BLaER1 treated with 17β-estradiol and CSF1 and Interleukin-3, amounts not matched to agents 10 nM and 100 nM (cell line): ENCODE data around the gene BEST2.

Experiments used
- H3K27ac ChIP-seq, 11 experiments: shearing (Covaris generic); formaldehyde crosslinking; 2 replicates each; pipeline ENCODE4 v1.8.1; 2022
- H3K27me3 ChIP-seq, 11 experiments: shearing (Covaris generic); formaldehyde crosslinking; 2 replicates each; pipeline ENCODE4 v1.8.1; 2022
- H3K36me3 ChIP-seq, 11 experiments: shearing (Covaris generic); formaldehyde crosslinking; 2 replicates each; pipeline ENCODE4 v1.8.1; 2022
- H3K4me1 ChIP-seq, 10 experiments: shearing (Covaris generic); formaldehyde crosslinking; 2 replicates each; pipeline ENCODE4 v1.8.1; 2022
- H3K4me2 ChIP-seq, 11 experiments: shearing (Covaris generic); formaldehyde crosslinking; 2 replicates each; pipeline ENCODE4 v1.8.1; 2022
- H3K4me3 ChIP-seq, 10 experiments: shearing (Covaris generic); formaldehyde crosslinking; 2 replicates each; pipeline ENCODE4 v1.8.1; 2022
- H3K9ac ChIP-seq, 11 experiments: shearing (Covaris generic); formaldehyde crosslinking; 2 replicates each; pipeline ENCODE4 v1.8.1; 2022
- H3K9me3 ChIP-seq, 11 experiments: shearing (Covaris generic); formaldehyde crosslinking; replicated peaks in 1 of 11; 2 replicates each; pipeline ENCODE4 v1.8.1; 2022
- H4K20me1 ChIP-seq, 11 experiments: shearing (Covaris generic); formaldehyde crosslinking; 2 replicates each; pipeline ENCODE4 v1.8.1; 2022
- Cebpa-rat ChIP-seq, 11 experiments: shearing (Covaris generic); IDR thresholded peaks; 2 replicates each; pipeline ENCODE4 v1.8.1; 2022

The BEST2 gene

DNA sequence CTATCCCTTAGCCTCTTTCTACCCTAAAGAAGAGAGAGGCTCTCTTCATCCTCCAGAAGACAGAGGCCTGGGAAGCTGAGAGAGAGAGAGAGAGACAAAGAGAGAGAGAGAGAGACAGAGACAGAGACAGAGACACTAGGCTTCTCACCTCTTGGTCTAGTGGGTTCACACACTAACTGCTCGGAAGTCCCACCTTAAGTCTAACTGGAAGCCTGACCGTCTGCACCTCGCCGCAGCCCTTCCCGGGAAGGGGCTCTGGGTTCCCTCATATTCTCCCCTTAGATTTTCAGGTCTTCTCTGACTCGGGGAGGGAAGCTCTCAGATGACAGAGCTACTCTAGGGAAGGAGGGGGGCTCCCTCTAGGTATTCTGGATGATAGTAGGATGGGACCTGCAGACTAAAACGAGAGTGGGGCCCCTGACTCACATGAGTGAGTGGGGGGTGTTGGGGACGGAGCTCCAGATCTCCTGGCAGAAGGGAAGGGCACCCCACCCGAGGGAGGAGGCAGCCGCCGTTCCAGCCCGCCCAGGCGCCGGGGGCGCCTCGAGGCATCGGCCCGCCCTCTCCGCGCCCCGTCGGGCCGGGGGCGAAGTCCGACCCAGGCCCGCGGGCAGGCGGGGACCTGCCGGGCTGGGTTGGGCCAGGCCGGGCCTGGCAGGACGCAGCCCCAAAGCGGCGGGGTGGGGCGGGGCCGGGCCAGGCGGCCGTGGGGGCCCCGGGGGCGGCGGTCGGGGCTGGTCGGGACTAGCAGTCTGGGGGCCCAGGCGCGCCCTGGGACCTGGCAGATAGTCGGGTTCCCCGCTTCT, 37.7 kb downstream of the BEST2 start:
- Histone ChIP-seq H3K4me1 (peaks cover 51 to 69% (median 67%) of the 10 kb centered on the region in 10 experiments), H3K27me3 (no peaks in the 10 kb centered on the region), H3K36me3 (peaks cover 0 to 12% (median 0%) of the 10 kb centered on the region in 11 experiments; a peak in 8 of 22 replicates), H3K4me3 (peak overlapping the region; percentile 90 to 98 (median 96)), H3K27ac (peak overlapping the region; percentile 98 to 100 (median 99)), H3K4me2 (peak overlapping the region; percentile 90 to 100 (median 99)), H4K20me1 (peaks cover 18 to 21% (median 20%) of the 10 kb centered on the region in 11 experiments), H3K9me3 (no peaks in the 10 kb centered on the region), H3K9ac (peak overlapping the region; percentile 92 to 99 (median 98))
- TF ChIP-seq Cebpa-rat (IDR thresholded peaks at IDR 0.05) = no peak

DNA sequence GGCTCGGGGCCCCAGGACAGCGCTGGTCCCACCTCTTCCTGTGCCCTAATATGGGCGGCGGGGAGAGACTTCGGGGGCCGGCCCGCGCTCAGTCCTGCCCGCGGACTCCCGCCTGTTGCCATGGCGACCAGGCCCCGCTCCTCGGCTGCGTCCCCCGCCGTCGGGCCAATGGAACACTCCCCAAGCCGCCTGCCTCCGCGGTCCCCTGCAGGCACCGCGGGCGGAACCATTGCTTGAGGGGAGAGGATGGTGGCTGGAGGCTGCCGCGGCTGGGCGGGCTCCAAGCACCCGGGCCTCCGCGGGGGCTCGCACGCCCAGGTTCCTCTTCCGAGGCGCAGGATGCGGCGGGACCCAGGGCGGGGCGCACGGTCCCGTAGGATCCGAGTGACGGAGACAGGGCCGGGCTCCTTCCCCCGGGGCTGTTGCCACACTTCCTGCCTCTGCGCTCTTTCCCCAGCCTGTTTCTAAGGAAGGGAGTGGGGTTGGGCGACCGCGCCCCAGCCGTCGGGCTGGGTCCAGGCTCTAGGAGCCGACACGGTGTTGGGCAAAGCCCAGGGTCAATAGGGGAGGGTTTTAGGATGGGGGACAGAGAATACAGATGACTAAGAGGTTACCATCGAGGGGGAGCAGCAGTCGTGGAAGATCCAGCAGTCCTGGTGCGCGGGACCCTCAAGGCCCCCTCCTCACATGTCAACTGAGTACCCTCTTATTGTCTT, 38.5 kb downstream of the BEST2 start:
- peak overlapping the region; percentile 98 to 100 (median 99) for H3K27ac ChIP-seq
- peak overlapping the region; percentile 90 to 100 (median 99) for H3K4me2 ChIP-seq
- H3K9ac ChIP-seq = peak overlapping the region; percentile 92 to 99 (median 98)
- H3K27me3 ChIP-seq = no peaks in the 10 kb centered on the region
- peaks cover 18 to 21% (median 20%) of the 10 kb centered on the region in 11 experiments for H4K20me1 ChIP-seq
- no peaks in the 10 kb centered on the region for H3K9me3 ChIP-seq
- H3K4me1 ChIP-seq = peaks cover 51 to 68% (median 67%) of the 10 kb centered on the region in 10 experiments
- H3K4me3 ChIP-seq = peak overlapping the region; percentile 90 to 98 (median 96)
- peaks cover 0 to 12% (median 0%) of the 10 kb centered on the region in 11 experiments; a peak in 8 of 22 replicates for H3K36me3 ChIP-seq
- TF ChIP-seq Cebpa-rat (IDR thresholded peaks at IDR 0.05) = peak; percentile 83 to 96 (median 92); a peak in 20 of 22 replicates

DNA sequence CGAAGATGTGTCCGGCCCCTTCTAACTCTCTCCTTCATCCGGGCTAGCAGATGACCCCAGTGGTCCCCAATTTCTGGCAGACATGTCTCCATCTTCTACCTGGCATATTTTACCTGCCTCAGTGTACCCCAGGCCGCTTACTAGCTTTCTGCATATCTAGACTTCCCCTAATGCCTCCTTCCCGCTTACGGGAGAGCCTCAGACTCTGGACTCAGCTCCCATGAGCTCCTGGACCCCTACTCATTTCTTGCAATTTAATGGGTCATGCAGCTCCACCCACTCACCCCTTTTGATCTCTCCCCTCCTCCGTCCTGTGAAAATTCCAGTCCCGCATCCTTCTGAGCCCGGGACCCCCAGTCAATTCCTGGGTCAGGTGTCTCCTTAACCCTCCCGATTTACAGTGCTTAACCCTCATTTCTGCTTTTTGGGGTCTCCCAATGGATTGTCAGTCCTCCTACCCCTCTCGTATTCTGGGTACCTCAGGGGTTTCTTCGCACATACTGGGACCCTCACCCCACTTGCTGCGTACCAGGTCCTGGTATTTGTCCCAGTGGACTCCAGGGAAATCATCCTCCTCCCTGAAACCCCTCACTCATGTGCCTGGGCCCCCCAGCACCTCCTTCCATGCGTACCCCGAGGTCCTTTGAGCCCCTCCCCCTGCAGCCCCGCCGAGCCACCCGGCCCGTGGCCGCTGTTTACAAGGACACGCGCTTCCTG, 39.2 kb downstream of the BEST2 start:
- H3K4me3 ChIP-seq = peak overlapping the region; percentile 90 to 98 (median 96)

DNA sequence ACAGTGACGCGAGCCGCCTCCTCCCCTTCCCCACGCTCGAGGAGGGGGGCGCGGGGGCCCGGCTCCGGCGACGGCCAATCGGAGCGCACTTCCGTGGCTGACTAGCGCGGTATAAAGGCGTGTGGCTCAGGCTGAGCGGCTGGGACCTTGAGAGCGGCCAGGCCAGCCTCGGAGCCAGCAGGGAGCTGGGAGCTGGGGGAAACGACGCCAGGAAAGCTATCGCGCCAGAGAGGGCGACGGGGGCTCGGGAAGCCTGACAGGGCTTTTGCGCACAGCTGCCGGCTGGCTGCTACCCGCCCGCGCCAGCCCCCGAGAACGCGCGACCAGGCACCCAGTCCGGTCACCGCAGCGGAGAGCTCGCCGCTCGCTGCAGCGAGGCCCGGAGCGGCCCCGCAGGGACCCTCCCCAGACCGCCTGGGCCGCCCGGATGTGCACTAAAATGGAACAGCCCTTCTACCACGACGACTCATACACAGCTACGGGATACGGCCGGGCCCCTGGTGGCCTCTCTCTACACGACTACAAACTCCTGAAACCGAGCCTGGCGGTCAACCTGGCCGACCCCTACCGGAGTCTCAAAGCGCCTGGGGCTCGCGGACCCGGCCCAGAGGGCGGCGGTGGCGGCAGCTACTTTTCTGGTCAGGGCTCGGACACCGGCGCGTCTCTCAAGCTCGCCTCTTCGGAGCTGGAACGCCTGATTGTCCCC, 39.9 kb downstream of the BEST2 start, which contains the start of gene JUNB:
Gene JUNB (plus strand): TSS at position 142 of the 706 bp plus-strand sequence. CDS start 286 bp downstream, at position 428.
- peaks cover 52 to 67% (median 64%) of the 10 kb centered on the region in 10 experiments for H3K4me1 ChIP-seq
- H3K36me3 ChIP-seq = peaks cover 0 to 12% (median 0%) of the 10 kb centered on the region in 11 experiments; a peak in 8 of 22 replicates
- H3K4me3 ChIP-seq = peak within 1 kb of the TSS; percentile 90 to 98 (median 96)
- H4K20me1 ChIP-seq = peaks cover 18 to 29% (median 20%) of the 10 kb centered on the region in 11 experiments
- TF ChIP-seq Cebpa-rat (IDR thresholded peaks at IDR 0.05) = no peak
- H3K27ac ChIP-seq = peak within 1 kb of the TSS; percentile 98 to 100 (median 99)
- H3K27me3 ChIP-seq = no peaks in the 10 kb centered on the region
- peak within 1 kb of the TSS; percentile 92 to 99 (median 98) for H3K9ac ChIP-seq
- no peaks in the 10 kb centered on the region for H3K9me3 ChIP-seq
- peak within 1 kb of the TSS; percentile 90 to 99 (median 98) for H3K4me2 ChIP-seq

More for the DNA sequence above, 39.2 kb downstream of the BEST2 start:
- Histone ChIP-seq H3K4me2 (peak overlapping the region; percentile 90 to 99 (median 98)), H3K4me1 (peaks cover 51 to 67% (median 64%) of the 10 kb centered on the region in 10 experiments), H3K36me3 (peaks cover 0 to 12% (median 0%) of the 10 kb centered on the region in 11 experiments; a peak in 8 of 22 replicates), H3K27me3 (no peaks in the 10 kb centered on the region), H3K9ac (peak overlapping the region; percentile 92 to 99 (median 98)), H3K27ac (peak overlapping the region; percentile 98 to 100 (median 99)), H4K20me1 (peaks cover 18 to 22% (median 20%) of the 10 kb centered on the region in 11 experiments), H3K9me3 (no peaks in the 10 kb centered on the region)
- TF ChIP-seq Cebpa-rat (IDR thresholded peaks at IDR 0.05) = no peak

DNA sequence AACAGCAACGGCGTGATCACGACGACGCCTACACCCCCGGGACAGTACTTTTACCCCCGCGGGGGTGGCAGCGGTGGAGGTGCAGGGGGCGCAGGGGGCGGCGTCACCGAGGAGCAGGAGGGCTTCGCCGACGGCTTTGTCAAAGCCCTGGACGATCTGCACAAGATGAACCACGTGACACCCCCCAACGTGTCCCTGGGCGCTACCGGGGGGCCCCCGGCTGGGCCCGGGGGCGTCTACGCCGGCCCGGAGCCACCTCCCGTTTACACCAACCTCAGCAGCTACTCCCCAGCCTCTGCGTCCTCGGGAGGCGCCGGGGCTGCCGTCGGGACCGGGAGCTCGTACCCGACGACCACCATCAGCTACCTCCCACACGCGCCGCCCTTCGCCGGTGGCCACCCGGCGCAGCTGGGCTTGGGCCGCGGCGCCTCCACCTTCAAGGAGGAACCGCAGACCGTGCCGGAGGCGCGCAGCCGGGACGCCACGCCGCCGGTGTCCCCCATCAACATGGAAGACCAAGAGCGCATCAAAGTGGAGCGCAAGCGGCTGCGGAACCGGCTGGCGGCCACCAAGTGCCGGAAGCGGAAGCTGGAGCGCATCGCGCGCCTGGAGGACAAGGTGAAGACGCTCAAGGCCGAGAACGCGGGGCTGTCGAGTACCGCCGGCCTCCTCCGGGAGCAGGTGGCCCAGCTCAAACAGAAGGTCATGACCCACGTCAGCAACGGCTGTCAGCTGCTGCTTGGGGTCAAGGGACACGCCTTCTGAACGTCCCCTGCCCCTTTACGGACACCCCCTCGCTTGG, 40.7 kb downstream of the BEST2 start:
- TF ChIP-seq Cebpa-rat (IDR thresholded peaks at IDR 0.05) = no peak
- Histone ChIP-seq H3K9ac (peak overlapping the region; percentile 92 to 99 (median 98)), H3K27ac (peak overlapping the region; percentile 95 to 100 (median 99)), H3K27me3 (no peaks in the 10 kb centered on the region), H4K20me1 (peaks cover 18 to 34% (median 20%) of the 10 kb centered on the region in 11 experiments), H3K36me3 (peaks cover 0 to 12% (median 6%) of the 10 kb centered on the region in 11 experiments; a peak in 12 of 22 replicates), H3K4me1 (peaks cover 45 to 61% (median 57%) of the 10 kb centered on the region in 10 experiments), H3K9me3 (no peaks in the 10 kb centered on the region), H3K4me3 (peak overlapping the region; percentile 90 to 98 (median 96)), H3K4me2 (peak overlapping the region; percentile 43 to 99 (median 97))

- no peak for TF ChIP-seq Cebpa-rat (IDR thresholded peaks at IDR 0.05)
- peaks cover 39 to 54% (median 51%) of the 10 kb centered on the region in 10 experiments for H3K4me1 ChIP-seq
- no peaks in the 10 kb centered on the region for H3K9me3 ChIP-seq
- no peaks in the 10 kb centered on the region for H3K27me3 ChIP-seq
- peak overlapping the region; percentile 90 to 98 (median 96) for H3K4me3 ChIP-seq
- peak overlapping the region; percentile 92 to 99 (median 98) for H3K9ac ChIP-seq
- peak overlapping the region; percentile 43 to 99 (median 97) for H3K4me2 ChIP-seq
- H3K27ac ChIP-seq = peak overlapping the region; percentile 95 to 100 (median 99)
- peaks cover 0 to 12% (median 10%) of the 10 kb centered on the region in 11 experiments; a peak in 14 of 22 replicates for H3K36me3 ChIP-seq
- peaks cover 18 to 34% (median 20%) of the 10 kb centered on the region in 11 experiments for H4K20me1 ChIP-seq
These were observed 41.3 kb downstream of the BEST2 start for GRCh38 chr19:12792853-12793289.
